Fibroblast of lung (primary cell): ENCODE data around the gene TERT.

Source experiments
- CTCF ChIP-seq, 2 donors: IDR thresholded peaks in 1 of 2; conservative IDR thresholded peaks in 1 of 2; 1 replicate in 1 of 2; 2 replicates in 1 of 2; pipeline ENCODE4 v1.5.1; 2011 to 2012; ENCODE audit warnings: low read length in 2 of 2, control low read depth in 1 of 2, inconsistent platforms in 1 of 2, low read depth in 1 of 2, mild to moderate bottlenecking in 1 of 2
- EZH2 ChIP-seq: IDR thresholded peaks from 2 replicates; pipeline ENCODE4 v1.5.1; 2012; ENCODE audit warnings: low read length, control low read depth, mild to moderate bottlenecking; ENCODE audit errors: missing control alignments

GRCh38 chr5:1214936-1215220 is 80.0 kb downstream of the TERT start:
- TF ChIP-seq CTCF (conservative IDR thresholded peaks at IDR 0.05 in 1 of 2, IDR thresholded peaks at IDR 0.05 in 1 of 2; ENCODE audit: low read depth in 1 of 2, low read length in 2 of 2) (no peak), EZH2 (no peak)
